Keratinocyte (primary cell): ENCODE results near the gene NSG1.

Source experiments
- CTCF ChIP-seq, 3 experiments: IDR thresholded peaks in 1 of 3; conservative IDR thresholded peaks in 1 of 3; optimal IDR thresholded peaks in 1 of 3; 2 replicates in 2 of 3; 3 replicates in 1 of 3; pipeline versions ENCODE3 to v1.5.1; 2011; ENCODE audit warnings: low read length in 3 of 3, mild to moderate bottlenecking in 3 of 3, moderate library complexity in 2 of 3, control low read depth in 1 of 3, inconsistent platforms in 1 of 3; ENCODE audit not compliant: insufficient read depth in 2 of 3; ENCODE audit errors: extremely low read depth in 1 of 3
- EZH2 ChIP-seq: IDR thresholded peaks from one replicate; pipeline ENCODE4 v1.6.1; 2012; ENCODE audit warnings: inconsistent platforms, mild to moderate bottlenecking, low read length, moderate library complexity

DNA sequence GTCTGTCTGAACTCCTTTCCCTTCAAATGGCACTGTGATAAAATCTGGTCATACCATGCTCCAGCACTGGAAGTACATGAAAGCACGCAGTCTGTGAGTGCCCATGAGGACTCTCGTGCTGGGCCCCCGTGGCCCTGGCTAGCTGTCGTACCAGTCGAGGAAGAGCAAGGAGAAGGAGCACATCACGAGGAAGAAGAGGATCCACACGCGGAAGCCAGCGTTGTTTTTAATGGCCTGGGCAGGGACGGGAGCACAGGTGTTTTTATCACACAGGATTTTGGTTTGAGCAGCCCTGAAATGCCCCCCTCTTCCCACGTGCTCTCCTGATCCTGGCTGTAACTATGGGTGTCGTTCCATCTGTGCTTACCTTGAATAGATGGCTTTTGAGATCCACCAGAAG is 33.0 kb downstream of the NSG1 start:
- TF ChIP-seq CTCF (optimal IDR thresholded peaks at IDR 0.05 in 1 of 3, IDR thresholded peaks at IDR 0.05 in 1 of 3, conservative IDR thresholded peaks at IDR 0.05 in 1 of 3; ENCODE audit: extremely low read depth in 1 of 3, insufficient read depth in 2 of 3, low read length in 3 of 3) (no peak), EZH2 (no peak)
